GM18499 (cell line): ENCODE results near the gene MUC6.
"Not testable (repeated sequence)": the region's sequence is repeated elsewhere in the genome, so short reads cannot be mapped to it uniquely, and the experiment has no call there.

ENCODE experiments used
- ATAC-seq: cut with Tn5 transposase; IDR thresholded peaks from one replicate; pipeline ENCODE4 v1.9.1; 2021; ENCODE audit warnings: moderate number of reproducible peaks; ENCODE audit not compliant: insufficient read depth, unreplicated experiment

Gene MUC6

GRCh38 chr11:992577-992976 lies 43.9 kb downstream of the MUC6 start:
- ATAC-seq: no peak

GRCh38 chr11:991711-992307 lies 44.7 kb downstream of the MUC6 start:
- ATAC-seq: no peak

DNA sequence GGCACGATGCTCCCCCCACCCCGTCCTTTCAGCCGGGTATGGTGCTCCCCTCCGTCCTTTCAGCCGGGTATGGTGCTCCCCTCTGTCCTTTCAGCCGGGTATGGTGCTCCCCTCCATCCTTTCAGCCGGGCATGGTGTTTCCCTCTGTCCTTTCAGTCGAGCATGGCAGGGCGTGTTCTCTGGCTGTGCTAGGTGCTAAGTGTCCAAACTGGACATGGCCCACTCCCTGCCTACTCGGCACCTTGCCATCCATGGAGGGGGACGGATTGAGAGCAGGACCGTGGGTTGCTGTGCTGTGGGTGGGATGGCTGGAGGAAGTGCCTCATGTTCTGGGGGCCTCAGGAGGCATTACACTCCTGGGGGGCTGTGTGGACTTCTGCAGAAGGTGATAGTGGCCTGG lies 45.5 kb downstream of the MUC6 start:
- no peak for ATAC-seq

- no peak for ATAC-seq
Observed at GRCh38 chr11:990101-990500, 46.4 kb downstream of the MUC6 start.

DNA sequence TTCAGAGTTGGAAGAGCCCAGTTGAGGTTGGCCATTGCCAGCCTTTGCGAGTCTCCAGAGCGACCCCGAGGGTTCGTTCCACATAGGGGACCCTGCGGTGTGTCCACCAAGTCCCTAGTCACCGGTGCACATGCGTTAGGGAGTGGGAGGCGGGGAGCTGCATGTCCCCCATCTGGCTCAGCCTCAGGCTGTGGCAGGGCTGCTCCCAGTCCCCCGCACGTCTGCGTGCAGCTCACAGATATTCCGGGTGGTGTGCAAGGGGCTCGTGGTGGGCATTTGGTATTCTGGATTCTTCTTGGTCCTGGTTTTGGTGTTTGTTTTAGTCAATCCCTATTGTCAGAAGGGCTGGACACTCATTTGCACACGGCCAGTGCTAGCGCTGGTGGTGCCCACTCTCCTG lies 48.8 kb downstream of the MUC6 start:
- ATAC-seq: no peak

DNA sequence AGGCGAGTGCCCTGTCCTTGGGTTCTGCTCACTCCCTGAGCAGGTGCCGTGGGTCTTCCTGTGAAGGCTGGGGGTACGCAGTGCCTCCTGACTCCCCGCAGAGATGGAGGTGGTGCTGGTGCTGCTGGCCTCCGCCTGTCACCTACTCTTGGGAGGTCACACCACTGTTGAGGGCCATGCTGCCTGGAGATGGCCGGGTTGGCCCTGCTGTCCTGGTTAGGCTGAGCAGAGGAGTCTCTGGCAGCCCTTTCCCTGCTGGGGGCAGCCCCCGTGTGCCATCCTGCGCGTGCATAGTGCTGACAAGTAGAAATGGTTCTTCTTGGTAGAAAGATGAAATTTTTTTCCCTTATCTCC lies 49.6 kb downstream of the MUC6 start:
- ATAC-seq: no peak

GRCh38 chr11:986270-986951 lies 50.1 kb downstream of the MUC6 start:
- no peak for ATAC-seq

DNA sequence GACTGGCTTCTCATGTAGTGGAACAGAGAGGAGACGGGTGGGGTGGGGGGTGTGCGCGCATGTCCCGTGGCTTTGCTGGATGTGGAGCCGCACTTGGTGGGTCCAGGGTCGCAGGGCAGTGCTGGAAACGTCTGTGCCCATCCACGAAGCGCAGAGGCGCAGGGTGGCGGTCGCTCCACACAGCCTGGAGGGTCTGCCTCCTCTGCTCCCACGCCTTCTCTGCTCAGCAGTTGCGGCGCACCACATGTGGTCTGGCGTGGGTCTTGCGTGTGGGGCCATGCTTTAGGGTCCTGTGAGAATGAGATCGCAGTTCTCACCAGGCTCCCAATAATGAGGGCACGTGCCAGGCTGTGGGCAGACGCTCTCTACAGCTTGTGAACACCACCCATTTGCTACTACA lies 50.7 kb downstream of the MUC6 start:
- ATAC-seq: no peak

- no peak for ATAC-seq
Observed at GRCh38 chr11:985406-985805, 51.1 kb downstream of the MUC6 start.

DNA sequence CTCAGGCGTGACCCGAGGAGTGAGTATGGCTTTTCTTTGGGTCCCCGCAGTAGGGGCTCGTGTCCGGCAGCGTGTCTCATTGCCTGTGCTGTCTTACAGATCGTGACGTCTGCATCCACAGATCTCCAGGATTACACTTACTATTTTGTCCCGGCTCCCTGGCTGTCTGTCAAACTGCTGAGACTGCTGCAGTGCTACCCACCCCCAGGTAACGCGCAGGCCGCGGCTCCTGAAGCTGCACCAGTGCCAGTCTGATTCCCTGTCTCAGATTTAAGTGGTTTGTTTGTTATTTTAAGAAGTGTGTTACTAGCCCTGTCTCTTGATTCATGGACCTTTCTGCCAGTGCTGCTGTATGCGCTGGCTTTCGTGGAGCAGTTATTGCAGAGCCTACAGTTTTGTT lies 52.0 kb downstream of the MUC6 start:
- ATAC-seq: no peak

DNA sequence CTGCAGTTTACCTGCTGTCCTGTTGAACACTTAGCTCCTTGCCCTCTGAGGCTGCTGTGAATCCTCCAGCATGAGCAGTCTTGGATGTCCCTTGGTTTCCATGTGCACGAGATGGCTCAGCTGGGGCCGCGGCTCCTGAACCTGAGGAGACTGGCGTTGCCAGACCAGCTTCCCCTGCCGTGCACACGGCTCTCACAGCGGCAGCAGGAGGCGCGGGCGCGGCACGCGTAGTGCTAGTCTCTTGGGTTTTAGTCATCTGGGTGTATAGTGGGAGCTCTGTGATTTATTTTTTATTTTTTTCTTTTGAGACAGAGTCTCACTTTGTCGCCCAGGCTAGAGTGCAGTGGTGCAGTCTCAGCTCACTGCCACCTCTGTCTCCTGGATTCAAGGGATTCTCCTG lies 54.8 kb downstream of the MUC6 start:
- ATAC-seq: no peak

- ATAC-seq: no peak
Observed at GRCh38 chr11:980438-981357, 55.8 kb downstream of the MUC6 start.

GRCh38 chr11:978781-979180 lies 57.7 kb downstream of the MUC6 start:
- ATAC-seq: no peak

DNA sequence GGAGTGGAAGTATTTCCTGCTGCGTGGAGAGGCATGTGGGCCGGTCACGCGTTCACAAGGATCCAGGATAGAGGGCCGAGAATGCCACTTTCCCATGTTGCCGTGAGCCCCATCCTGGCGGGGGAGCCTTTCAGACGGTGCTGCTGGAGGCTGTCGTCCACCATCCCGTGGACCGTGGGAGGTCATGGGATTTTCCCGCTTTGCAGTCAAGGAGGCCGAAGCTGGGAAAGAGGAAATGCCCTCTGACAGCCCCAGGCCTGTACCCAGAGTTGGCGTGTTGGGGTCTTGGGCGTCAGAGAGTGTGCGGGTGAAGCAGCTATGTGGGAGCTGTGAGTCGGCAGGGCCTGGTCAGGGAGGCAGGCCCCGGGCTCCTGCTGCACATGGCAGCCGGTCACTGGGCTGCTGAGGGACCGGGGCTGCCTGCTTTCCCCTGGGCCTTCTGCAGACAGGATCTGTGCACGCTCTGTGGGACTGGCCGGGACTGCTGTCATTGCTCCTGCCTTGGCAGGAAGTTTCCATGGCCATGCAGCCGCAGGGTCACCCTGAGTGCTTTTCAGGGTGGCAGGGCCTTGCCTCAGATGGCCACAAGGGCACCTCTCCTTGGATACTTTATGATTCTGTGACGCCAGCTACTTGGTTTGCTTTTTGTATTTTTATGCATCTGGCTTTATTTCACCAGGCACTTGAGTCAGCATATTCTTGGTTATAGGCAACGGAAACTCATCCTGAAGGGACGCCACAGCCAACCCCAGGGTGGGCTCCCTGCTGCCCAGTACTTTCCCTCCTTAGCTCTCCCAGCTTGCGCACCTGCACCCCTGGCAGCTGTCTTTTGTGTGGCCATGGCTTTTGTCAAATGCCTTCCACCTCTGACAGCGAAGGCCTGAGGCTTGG lies 58.4 kb downstream of the MUC6 start:
- no peak for ATAC-seq

DNA sequence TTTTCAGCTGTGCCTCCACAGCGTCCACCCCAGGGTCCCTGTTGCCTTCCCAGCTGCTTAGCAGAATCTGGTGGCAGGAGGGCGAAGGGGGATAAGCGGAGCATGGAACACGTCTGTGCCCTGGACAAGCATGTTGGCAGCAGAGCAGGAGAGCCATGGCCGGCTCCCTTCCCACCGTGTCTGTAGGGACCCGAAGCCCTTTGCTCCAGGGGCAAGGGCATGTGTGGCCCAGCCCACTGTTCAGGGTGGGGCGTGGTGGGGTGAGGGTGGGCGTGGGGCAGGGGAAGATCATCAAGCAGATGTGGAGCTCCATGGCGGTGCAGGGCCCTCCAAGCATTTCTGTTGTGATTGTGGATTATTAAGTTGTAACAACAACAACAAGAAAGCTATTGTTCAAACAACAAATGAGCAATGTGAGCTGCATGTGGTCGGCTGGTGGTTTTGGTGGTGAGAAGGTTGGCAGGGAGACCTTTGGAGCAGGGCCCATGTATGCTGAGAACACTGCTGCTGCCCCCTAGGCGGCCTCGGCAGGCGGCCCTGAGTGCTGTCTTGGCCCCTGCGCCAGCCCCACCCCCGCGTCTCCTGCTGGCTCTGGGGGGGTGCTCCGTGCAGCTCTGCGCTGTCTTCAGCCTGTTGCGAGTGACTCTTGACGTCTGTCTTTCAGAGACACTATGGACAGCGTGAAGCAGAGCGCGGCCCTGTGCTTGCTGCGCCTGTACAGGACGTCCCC lies 59.9 kb downstream of the MUC6 start:
- no peak for ATAC-seq

GRCh38 chr11:975827-976226 lies 60.7 kb downstream of the MUC6 start:
- no peak for ATAC-seq

DNA sequence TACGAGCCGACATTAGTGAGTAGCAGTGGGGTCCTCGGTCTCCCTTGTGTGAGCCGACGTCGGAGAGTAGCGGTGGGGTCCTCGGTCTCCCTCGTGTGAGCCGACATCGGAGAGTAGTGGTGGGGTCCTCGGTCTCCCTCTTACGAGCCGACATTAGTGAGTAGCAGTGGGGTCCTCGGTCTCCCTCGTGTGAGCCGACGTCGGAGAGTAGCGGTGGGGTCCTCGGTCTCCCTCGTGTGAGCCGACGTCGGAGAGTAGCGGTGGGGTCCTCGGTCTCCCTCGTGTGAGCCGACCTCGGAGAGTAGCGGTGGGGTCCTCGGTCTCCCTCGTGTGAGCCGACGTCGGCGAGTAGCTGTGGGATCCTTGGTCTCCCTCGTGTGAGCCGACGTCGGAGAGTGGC lies 61.1 kb downstream of the MUC6 start:
- ATAC-seq: not testable (repeated sequence)

DNA sequence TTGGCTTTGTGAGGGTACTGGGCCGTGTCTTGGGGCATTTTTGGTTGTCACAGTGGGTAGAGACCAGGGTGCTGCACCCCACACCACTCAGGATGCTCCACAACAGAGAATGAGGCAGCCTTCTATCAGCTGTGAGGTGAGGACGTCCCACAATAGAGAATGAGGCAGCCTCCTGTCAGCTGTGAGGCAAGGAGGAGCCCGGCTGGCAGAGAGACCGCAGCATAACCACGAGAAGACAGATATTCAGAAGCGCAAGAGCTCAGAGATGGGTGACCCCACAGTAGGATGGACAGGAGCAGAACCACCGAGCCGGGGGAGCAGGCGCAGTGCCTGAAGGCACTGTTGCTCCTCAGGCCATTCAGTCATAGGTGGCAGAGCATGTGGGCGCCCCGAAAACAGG lies 63.3 kb downstream of the MUC6 start:
- no peak for ATAC-seq

DNA sequence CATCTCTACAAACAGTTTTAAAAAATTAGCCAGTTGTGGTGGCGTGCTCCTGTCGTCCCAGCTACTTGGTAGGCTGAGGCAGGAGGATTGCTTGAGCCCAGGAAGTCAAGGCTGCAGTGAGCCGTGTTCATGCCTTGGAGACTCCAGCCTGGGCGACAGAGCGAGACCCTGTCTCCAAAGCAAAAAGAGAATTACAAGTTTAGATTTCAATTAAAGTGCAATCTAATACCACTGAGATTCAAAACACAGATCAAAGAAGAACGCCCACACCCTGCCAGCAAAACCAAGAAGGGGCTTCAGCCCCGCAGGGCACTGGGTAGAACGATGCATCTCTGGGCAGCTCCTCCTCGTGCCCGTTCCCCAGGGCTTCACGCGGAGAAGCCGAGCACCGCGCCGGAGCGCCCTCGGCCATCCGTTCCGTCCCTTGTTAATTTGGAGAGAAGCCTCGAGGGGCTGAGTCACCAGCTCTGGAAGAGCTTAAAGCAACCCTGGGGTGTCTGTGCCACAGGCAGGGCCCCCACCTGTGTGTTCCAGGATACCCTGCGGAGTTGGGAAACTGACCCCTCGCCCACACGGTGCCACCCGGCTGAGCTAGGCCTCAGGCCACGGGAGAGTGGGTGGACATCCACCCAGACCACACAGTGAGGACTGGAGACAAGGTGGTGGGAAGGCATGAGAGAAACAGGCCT lies 63.9 kb downstream of the MUC6 start:
- ATAC-seq: no peak
